ENCODE measurements around the gene CDC14B.

CDC14B gene

GRCh38 chr9:96540106-96540505 lies 79.5 kb downstream of the CDC14B start:
- no peaks in the 10 kb centered on the region for H3K4me1 ChIP-seq (ENCODE audit: insufficient read depth, low read length)
- H3K27me3 ChIP-seq (ENCODE audit: insufficient read depth, low read length), result no peaks in the 10 kb centered on the region
- peaks cover 3% of the 10 kb centered on the region for H3K9me3 ChIP-seq (ENCODE audit: low read length)
- H3K36me3 ChIP-seq (ENCODE audit: insufficient read depth, low read length), result no peaks in the 10 kb centered on the region
- no peak overlapping the region for H3K4me3 ChIP-seq (ENCODE audit: low read length)
- no peak overlapping the region for H2AFZ ChIP-seq (ENCODE audit: low read depth, low read length)

- Histone ChIP-seq H3K9me3 (ENCODE audit: low read length) (peaks cover 12% of the 10 kb centered on the region), H3K4me1 (ENCODE audit: insufficient read depth, low read length) (no peaks in the 10 kb centered on the region), H3K4me3 (ENCODE audit: low read length) (no peak overlapping the region), H2AFZ (ENCODE audit: low read depth, low read length) (no peak overlapping the region), H3K36me3 (ENCODE audit: insufficient read depth, low read length) (peaks cover 27% of the 10 kb centered on the region), H3K27me3 (ENCODE audit: insufficient read depth, low read length) (no peaks in the 10 kb centered on the region)
These were observed 87.5 kb downstream of the CDC14B start for GRCh38 chr9:96532173-96532572.

- H3K4me3 ChIP-seq (ENCODE audit: low read length), result no peak overlapping the region
- H3K9me3 ChIP-seq (ENCODE audit: low read length), result peaks cover 3% of the 10 kb centered on the region
- no peak overlapping the region for H2AFZ ChIP-seq (ENCODE audit: low read depth, low read length)
- H3K36me3 ChIP-seq (ENCODE audit: insufficient read depth, low read length), result peaks cover 25% of the 10 kb centered on the region
- H3K27me3 ChIP-seq (ENCODE audit: insufficient read depth, low read length), result no peaks in the 10 kb centered on the region
- H3K4me1 ChIP-seq (ENCODE audit: insufficient read depth, low read length), result no peaks in the 10 kb centered on the region
These were observed 94.9 kb downstream of the CDC14B start for GRCh38 chr9:96524764-96525163.

GRCh38 chr9:96524045-96524444 lies 95.6 kb downstream of the CDC14B start:
- Histone ChIP-seq H3K36me3 (ENCODE audit: insufficient read depth, low read length) (peaks cover 25% of the 10 kb centered on the region), H3K9me3 (ENCODE audit: low read length) (peaks cover 3% of the 10 kb centered on the region), H3K4me3 (ENCODE audit: low read length) (no peak overlapping the region), H3K4me1 (ENCODE audit: insufficient read depth, low read length) (no peaks in the 10 kb centered on the region), H3K27me3 (ENCODE audit: insufficient read depth, low read length) (no peaks in the 10 kb centered on the region), H2AFZ (ENCODE audit: low read depth, low read length) (no peak overlapping the region)

GRCh38 chr9:96523374-96523773 lies 96.3 kb downstream of the CDC14B start:
- H3K9me3 ChIP-seq (ENCODE audit: low read length), result peaks cover 3% of the 10 kb centered on the region
- H3K4me1 ChIP-seq (ENCODE audit: insufficient read depth, low read length), result no peaks in the 10 kb centered on the region
- no peak overlapping the region for H2AFZ ChIP-seq (ENCODE audit: low read depth, low read length)
- H3K27me3 ChIP-seq (ENCODE audit: insufficient read depth, low read length), result no peaks in the 10 kb centered on the region
- no peak overlapping the region for H3K4me3 ChIP-seq (ENCODE audit: low read length)
- peaks cover 25% of the 10 kb centered on the region for H3K36me3 ChIP-seq (ENCODE audit: insufficient read depth, low read length)

- Histone ChIP-seq H3K4me3 (ENCODE audit: low read length) (no peak overlapping the region), H3K36me3 (ENCODE audit: insufficient read depth, low read length) (peaks cover 28% of the 10 kb centered on the region)
These were observed 97.3 kb downstream of the CDC14B start for GRCh38 chr9:96522366-96522765.

GRCh38 chr9:96519787-96520186 lies 99.9 kb downstream of the CDC14B start:
- Histone ChIP-seq H3K36me3 (ENCODE audit: insufficient read depth, low read length) (peaks cover 26% of the 10 kb centered on the region), H3K9me3 (ENCODE audit: low read length) (peaks cover 2% of the 10 kb centered on the region), H3K4me1 (ENCODE audit: insufficient read depth, low read length) (peaks cover 3% of the 10 kb centered on the region), H3K4me3 (ENCODE audit: low read length) (no peak overlapping the region), H2AFZ (ENCODE audit: low read depth, low read length) (no peak overlapping the region), H3K27me3 (ENCODE audit: insufficient read depth, low read length) (no peaks in the 10 kb centered on the region)

More at GRCh38 chr9:96522366-96522765, 97.3 kb downstream of the CDC14B start:
- Histone ChIP-seq H2AFZ (ENCODE audit: low read depth, low read length) (no peak overlapping the region), H3K27me3 (ENCODE audit: insufficient read depth, low read length) (no peaks in the 10 kb centered on the region), H3K4me1 (ENCODE audit: insufficient read depth, low read length) (no peaks in the 10 kb centered on the region), H3K9me3 (ENCODE audit: low read length) (peaks cover 5% of the 10 kb centered on the region)

- H3K4me1 ChIP-seq (ENCODE audit: insufficient read depth, low read length), result peaks cover 3% of the 10 kb centered on the region
- peaks cover 29% of the 10 kb centered on the region for H3K36me3 ChIP-seq (ENCODE audit: insufficient read depth, low read length)
- H3K27me3 ChIP-seq (ENCODE audit: insufficient read depth, low read length), result no peaks in the 10 kb centered on the region
- no peak overlapping the region for H2AFZ ChIP-seq (ENCODE audit: low read depth, low read length)
- no peak overlapping the region for H3K4me3 ChIP-seq (ENCODE audit: low read length)
- peaks cover 2% of the 10 kb centered on the region for H3K9me3 ChIP-seq (ENCODE audit: low read length)
These were observed 100.5 kb downstream of the CDC14B start for GRCh38 chr9:96519095-96519494.

- no peak overlapping the region for H2AFZ ChIP-seq (ENCODE audit: low read depth, low read length)
- peaks cover 17% of the 10 kb centered on the region for H3K36me3 ChIP-seq (ENCODE audit: insufficient read depth, low read length)
- H3K9me3 ChIP-seq (ENCODE audit: low read length), result peaks cover 2% of the 10 kb centered on the region
- H3K4me1 ChIP-seq (ENCODE audit: insufficient read depth, low read length), result peaks cover 3% of the 10 kb centered on the region
- H3K27me3 ChIP-seq (ENCODE audit: insufficient read depth, low read length), result no peaks in the 10 kb centered on the region
- H3K4me3 ChIP-seq (ENCODE audit: low read length), result no peak overlapping the region
These were observed 103.8 kb downstream of the CDC14B start for GRCh38 chr9:96515621-96516470.

GRCh38 chr9:96514800-96515158 lies 104.9 kb downstream of the CDC14B start:
- H3K27me3 ChIP-seq (ENCODE audit: insufficient read depth, low read length), result no peaks in the 10 kb centered on the region
- H2AFZ ChIP-seq (ENCODE audit: low read depth, low read length), result no peak overlapping the region
- H3K4me1 ChIP-seq (ENCODE audit: insufficient read depth, low read length), result peaks cover 9% of the 10 kb centered on the region
- H3K9me3 ChIP-seq (ENCODE audit: low read length), result peaks cover 2% of the 10 kb centered on the region
- H3K4me3 ChIP-seq (ENCODE audit: low read length), result no peak overlapping the region
- H3K36me3 ChIP-seq (ENCODE audit: insufficient read depth, low read length), result peaks cover 17% of the 10 kb centered on the region

GRCh38 chr9:96514108-96514799 lies 105.4 kb downstream of the CDC14B start:
- no peak overlapping the region for H3K4me3 ChIP-seq (ENCODE audit: low read length)
- H2AFZ ChIP-seq (ENCODE audit: low read depth, low read length), result no peak overlapping the region
- peaks cover 13% of the 10 kb centered on the region for H3K4me1 ChIP-seq (ENCODE audit: insufficient read depth, low read length)
- H3K27me3 ChIP-seq (ENCODE audit: insufficient read depth, low read length), result no peaks in the 10 kb centered on the region
- H3K9me3 ChIP-seq (ENCODE audit: low read length), result peaks cover 2% of the 10 kb centered on the region
- peaks cover 17% of the 10 kb centered on the region for H3K36me3 ChIP-seq (ENCODE audit: insufficient read depth, low read length)

GRCh38 chr9:96513622-96514021 lies 106.0 kb downstream of the CDC14B start:
- peaks cover 13% of the 10 kb centered on the region for H3K4me1 ChIP-seq (ENCODE audit: insufficient read depth, low read length)
- H3K9me3 ChIP-seq (ENCODE audit: low read length), result peaks cover 2% of the 10 kb centered on the region
- H3K27me3 ChIP-seq (ENCODE audit: insufficient read depth, low read length), result no peaks in the 10 kb centered on the region
- peaks cover 17% of the 10 kb centered on the region for H3K36me3 ChIP-seq (ENCODE audit: insufficient read depth, low read length)
- H2AFZ ChIP-seq (ENCODE audit: low read depth, low read length), result no peak overlapping the region
- no peak overlapping the region for H3K4me3 ChIP-seq (ENCODE audit: low read length)

GRCh38 chr9:96512240-96512639 lies 107.4 kb downstream of the CDC14B start:
- Histone ChIP-seq H3K4me3 (ENCODE audit: low read length) (no peak overlapping the region), H2AFZ (ENCODE audit: low read depth, low read length) (no peak overlapping the region), H3K27me3 (ENCODE audit: insufficient read depth, low read length) (no peaks in the 10 kb centered on the region), H3K9me3 (ENCODE audit: low read length) (no peaks in the 10 kb centered on the region), H3K36me3 (ENCODE audit: insufficient read depth, low read length) (peaks cover 15% of the 10 kb centered on the region), H3K4me1 (ENCODE audit: insufficient read depth, low read length) (peaks cover 13% of the 10 kb centered on the region)
